GM19468 (cell line): ENCODE measurements around the gene DHX32.
"Not testable (repeated sequence)": the region's sequence is repeated elsewhere in the genome, so short reads cannot be mapped to it uniquely, and the experiment has no call there.

Experiments
- ATAC-seq: cut with Tn5 transposase; IDR thresholded peaks from one replicate; pipeline ENCODE4 v1.9.1; 2021; ENCODE audit warnings: mild to moderate bottlenecking, moderate library complexity, moderate number of reproducible peaks; ENCODE audit not compliant: unreplicated experiment; ENCODE audit errors: extremely low read depth

The DHX32 gene

DNA sequence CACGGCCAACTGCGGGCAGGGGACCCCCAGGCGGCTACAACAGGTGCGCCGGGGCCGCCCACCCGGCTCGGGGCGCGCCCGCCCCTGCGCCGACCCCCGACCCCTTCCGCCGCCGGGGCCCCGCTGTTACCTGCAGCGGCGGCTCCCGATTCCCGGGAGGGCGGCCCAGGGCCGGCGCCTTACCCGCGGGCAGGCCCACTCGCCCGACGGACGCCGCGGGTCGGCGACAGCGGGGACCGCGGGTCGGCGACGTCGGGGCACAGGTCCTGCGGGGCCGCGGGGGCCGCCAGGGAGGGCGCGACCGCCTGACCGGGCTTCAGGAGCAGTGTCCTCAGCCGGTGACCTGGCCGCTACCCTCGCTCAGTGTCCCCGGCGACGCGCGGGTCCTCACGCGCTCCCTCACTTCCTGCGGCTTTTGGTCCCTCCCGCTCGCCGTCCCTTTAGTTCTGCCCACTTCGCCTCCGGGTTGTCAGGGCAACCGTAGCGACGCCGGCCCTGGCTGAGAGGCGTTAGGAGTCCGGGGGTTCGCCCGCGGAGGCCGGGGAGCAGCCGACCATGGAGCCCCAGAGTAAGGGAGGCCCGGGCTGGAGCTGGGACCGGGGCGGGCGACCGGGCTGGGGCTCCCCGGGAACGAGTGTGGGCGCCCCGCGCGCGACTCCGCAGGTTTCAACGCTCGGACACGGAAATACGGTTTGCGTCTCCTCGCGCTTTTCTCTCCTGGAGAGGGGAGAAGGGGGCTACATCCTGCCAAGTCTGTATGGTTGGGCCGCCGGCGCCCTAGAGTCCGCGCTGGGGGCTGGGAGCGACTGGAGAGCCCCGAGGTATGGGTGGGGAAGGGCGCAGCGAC lies 15.2 kb upstream of the DHX32 start, which contains the start of gene FANK1:
FANK1 (plus strand) TSS at position 477 of the 847 bp plus-strand sequence; CDS start at position 556, 79 bp downstream.
- ATAC-seq: peak; percentile 68

DNA sequence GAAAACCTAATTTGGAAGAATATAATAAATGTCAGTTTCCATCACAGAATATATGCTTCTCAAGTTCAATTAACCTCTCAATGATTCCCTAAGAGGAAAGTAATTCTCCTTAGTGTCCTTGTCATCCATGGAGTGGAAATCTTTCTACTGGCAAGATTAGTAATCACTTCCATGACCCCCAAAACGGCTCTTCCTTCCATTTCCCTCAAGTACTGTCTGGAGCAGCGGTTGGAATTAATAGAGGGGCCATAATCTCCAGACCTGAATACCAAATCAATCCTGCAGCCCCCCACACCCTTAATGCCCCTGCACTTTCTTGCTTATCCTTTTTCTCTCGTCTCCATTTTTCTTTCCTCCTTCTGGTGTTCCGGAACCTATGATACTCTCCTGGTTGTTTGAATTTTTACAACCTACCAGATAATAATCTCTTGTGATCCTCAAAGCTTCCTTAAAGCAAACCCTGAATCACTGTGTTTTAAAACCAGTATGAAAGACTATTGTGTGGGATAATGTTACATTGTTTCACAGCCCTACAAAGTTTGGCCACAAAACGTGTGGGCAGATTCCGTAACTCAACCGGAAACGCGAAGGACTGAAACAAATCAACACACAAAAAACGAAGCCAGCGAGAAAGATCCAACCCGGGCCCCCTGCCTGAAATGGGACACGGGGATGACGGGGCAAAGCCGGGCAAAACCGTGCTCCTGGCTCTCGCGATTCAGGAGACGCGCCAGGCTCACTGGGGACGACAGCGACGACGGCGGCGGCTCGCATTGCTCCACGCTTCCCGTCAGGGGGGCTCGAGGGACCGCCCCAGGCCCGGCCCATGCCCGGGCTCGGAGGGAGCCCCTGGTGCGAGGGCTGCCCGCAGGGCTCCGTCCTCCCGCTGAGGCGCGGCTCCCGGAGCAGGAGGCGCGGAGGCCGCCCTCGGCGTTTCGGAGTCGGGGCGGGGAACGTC lies 14.3 kb upstream of the DHX32 start:
- peak; percentile 34 for ATAC-seq

DNA sequence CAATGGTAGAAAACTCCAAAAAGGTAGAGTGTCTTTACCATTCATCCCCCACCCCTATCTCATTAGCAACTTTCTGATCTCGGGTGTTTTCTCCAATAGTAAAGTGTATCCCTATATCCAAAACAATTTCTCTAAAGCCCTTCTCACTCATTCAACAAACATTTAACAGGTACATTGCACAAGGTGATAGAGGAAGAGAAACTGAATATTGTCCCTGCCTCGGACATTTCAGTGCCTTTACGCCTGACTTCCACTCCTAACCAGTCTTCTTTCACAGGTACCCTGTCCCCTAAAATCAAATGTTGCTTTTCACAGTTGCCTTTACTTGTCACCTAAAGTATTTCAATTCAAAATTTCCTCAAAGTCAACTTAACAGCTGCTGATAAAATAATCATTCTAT lies 13.1 kb upstream of the DHX32 start:
- ATAC-seq: not testable (repeated sequence)

DNA sequence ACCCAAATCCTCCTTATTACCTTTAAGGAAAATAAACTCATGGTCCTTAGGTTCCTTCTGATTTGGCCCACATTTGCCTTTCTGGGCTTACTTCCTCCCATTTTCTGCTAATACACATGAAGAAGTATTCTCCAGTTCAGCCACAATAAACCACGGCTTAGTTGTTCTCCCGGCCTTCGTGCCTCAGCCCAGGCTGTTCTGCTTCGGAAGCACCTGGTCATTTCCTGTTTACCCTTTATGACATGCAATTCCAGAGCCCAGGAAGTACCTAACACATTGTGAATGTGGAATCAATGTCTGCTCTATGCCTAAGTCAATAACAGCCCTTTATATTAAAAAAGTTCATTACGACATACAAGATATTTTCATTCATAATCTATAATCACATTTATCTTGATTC lies 11.3 kb upstream of the DHX32 start:
- not testable (repeated sequence) for ATAC-seq

DNA sequence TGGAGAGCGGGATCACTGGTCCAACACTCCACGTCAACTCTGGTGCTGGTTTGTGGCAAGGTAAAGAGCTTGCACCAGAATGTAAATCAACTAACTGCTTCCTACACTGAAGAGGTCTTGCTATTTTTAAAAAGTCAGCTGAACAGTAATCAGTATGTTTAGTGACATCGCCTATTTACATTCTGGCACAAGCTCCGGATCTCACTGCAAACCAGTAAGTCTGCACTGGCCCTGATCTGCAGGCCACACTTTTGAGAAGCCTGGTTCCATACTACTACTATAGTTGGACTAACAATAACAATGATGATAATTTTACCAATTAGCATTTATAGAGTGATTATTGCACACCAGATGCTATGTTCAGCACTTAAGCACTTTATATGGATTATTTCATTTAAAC lies 8.3 kb upstream of the DHX32 start:
- not testable (repeated sequence) for ATAC-seq

DNA sequence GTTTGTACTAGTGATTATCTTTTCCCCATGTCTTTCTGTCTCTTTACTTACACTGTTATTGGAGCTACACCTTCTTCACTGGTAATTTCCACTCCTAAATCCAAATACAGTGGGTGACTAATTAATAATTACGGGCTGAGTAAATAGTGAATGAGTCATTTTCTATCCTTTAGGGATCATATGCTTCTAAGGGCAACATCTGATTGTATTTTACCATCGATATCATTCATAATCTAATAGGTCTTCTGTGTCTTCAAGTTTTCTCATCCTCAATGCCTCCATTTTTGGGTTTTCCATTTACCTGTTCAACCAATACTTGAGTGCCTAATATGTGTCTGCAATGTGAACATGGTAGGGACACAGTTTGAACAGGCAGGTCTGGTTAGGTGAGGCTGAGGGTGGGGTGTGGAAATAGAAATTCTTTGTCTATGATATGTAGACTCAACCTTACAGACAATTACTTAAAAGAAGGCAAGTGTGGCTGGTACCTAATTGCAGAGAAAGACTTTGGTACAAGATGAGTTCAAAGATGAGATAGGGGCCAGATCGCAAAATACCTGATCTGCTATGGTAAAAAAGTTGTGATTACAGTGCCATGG lies 5.9 kb upstream of the DHX32 start:
- ATAC-seq: no peak

DNA sequence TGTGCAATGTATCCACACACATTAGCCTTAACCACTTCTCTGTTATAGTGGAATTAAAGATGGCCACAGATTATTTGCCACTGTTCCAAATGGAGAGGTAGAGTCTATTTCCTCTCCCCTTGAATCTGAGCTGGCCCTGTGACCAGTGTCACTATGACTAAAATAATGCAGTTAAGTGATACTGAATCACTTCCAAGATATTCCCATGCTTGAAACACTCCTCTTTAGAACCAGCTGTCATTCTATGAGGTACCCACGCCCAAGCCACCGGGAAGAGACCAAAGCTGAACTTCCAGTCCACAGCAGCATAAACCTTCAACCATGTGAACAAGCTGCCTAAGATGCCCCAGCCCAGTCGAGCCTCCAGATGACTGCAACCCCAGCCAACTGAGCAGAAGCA lies 2.1 kb upstream of the DHX32 start:
- no peak for ATAC-seq

DNA sequence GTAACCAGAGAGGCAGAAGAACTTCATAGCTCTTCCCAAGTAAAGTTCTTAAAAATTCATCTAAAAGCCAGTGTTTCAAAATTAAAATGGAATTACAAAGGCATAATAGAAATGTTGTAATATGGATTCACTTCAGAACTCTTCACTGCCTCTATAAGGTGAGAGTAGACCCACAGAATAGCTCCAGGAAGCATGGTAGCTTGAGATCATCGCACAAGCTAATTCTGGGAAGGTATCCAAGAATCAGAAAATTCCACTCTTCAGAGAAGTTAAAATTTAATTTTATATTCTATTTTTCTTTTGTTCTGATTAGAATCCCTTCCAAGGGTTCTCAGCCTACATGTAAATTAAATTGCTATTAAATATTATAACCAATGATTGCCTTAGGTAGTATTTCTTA lies 1.5 kb upstream of the DHX32 start:
- no peak for ATAC-seq

DNA sequence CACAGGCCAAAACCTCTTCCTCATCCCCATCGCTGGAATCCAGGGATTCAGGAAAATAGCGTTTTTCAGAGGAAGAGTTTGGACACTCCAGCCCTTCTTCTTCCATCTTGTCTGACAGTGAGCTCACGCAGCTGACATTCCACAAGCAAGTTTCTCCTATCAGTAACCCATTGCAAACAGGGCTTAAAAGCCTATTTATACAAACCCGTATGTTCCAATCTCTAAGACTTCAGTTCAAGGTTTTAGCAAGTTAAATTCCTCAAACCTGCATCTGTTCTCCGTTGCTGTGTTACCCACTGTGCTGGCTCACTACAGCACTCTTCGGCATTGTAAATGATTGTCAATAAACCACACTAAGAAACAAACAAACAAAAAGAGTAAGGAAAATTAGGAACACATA lies 373 bp downstream of the DHX32 start:
- ATAC-seq: no peak

DNA sequence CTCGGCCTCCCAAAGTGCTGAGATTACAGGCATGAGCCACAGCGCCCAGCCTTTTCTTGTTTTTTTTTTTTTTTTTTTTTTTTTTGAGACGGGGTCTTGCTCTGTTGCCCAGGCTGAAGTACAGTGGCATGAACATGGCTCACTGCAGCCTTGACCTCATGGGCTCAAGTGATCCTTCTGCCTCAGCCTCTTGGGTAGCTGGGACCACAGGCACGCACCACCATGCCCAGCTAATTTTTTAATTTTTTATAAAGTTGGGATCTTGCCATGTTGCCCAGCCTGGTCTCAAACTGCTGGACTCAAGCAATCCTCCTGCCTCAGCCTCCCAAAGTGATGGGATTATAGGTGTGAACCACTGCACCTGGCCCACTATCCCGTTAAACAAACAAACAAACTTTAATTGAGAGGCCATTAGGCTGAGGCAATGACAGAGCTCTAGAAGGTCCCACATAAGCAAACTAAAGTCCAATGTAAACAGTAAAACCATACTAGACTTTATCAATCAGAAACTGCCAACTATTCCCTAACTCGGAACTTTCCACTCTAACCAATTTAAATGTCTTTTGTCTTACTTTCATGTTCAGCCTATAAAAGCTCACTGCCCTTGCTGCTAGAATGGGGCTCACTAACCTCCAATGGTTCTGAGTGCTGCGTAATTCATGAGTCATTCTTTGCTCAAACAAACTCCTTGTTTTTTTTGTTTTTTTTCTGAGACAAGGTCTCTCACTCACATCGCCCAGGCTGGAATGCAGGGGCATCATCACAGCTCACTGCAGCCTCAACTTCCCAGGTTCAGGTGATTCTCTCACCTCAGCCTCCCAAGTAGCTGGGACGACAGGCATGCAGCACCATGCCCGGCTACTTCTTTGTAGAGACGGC lies 1.9 kb downstream of the DHX32 start:
- ATAC-seq: no peak

DNA sequence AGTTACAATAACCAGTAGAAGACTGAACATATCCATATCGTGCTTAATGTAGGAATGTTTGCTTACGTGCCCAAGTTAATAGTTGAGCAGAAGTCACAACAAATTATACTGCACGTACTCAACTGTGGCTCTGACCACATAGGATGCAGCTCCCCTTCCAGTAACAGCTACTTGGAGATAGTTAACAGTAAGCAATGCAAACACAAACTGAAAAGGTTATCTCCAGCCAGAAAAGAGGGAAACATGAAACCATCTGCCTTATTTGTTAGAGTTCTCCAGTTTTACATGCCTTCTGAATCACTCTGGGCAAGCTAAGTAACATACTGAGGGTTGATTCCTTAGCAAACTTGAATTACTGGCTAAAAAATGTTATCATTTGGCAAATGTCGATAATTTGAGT lies 9.8 kb downstream of the DHX32 start:
- ATAC-seq: no peak

DNA sequence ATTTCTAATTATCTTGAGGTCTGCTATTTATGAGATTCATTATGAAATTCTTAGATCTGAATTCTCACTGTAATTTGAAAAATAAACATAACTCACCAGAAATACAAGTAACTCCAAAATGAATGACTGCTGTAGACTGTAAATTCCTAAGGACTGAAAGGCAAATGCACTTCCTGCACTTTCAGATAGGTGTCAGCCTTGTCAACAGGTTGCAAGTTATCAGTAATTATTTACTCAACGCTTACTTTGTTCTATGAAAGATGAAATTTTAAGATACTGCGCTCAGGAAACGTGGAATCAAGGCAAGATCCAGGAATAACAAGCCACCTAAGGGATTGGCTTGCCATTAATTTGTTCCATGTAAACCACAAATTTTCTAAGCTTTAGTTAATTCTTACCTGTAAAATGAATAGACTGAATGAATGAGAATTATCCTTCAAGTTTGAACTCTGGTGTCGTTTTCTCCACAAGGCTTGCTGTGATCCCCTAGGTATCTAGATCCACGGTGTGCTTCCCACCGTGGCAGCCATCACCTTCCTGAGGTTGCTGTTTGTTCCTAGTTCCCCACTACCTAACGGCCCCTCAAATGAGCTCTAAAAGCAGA lies 12.6 kb downstream of the DHX32 start:
- peak; percentile 19 for ATAC-seq

DNA sequence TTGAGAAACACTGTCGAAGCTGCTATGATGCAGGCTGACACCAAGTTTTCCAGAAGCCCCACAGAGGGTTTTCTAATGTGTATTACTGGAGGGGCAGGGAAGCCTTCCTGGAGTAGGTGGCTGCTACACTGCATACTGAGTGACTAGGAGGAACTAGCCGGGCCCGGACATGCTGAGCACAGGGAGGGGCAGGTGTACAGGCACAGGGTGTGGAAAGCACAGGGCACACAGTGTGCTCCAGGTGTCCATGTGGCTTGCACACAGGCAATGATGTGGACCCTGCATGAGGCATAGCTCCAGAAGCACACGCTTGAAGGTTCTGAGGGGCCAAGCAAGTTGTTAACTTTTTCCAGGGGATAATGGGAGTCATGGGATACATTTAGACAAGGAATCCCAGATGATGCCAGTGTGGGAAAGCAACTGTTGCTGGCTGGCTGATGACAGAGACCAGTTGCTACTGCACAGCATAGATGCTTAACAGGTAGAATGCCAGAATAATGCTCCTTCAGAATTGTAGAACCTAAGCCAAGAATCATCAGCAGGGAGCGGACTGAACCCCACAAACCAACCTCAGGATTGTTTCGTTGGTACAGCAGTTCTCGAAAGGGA lies 14.6 kb downstream of the DHX32 start:
- ATAC-seq: no peak

DNA sequence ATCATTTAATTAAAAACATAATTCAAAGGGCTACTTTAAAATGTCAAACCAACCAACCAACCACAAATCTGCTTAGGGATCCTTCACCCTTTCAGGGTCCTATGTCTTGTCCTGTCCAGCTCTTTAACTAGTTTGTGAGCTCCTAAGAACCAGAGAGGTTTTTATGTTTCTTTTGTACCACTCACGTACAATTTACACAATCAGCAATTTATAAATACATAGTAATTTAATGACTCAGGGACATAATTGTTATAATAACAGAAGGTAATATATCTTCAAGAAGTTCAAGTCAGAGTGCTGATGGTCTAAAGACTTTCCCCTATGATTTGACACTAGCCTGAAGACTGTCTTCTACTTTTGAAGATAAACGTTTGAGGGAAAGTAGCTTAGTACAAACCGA lies 16.0 kb downstream of the DHX32 start:
- ATAC-seq: no peak

DNA sequence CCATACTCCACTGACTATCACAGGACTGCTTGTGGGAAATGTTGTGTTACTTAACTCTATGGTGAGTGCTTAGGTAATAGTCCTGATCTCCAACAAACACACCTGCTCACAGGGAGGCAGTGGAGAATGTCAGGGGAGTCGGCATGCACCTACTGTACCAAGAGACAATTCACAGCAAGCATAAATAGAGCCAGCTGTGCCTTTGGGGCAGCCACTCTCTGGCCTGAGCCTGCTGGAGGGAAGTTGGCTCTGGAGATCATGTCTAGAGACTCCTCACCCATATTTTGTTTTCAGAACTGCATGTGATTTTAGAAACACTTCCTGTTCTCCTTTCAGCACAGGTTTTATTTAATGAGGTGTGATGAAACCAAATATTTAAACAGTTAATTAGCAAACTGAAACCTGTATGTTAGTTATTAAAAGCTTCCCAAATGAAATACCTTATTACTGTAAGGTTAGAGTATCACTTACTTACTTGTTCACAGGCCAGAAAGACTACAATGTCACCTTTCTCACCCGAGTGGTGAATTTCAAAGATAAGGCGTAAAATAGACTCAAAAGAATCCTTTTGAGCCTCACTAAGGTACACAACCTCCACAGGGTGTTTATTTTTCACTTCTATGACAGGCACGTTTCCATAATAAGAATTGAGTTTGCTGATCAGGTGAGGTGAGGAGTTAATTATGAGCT lies 21.8 kb downstream of the DHX32 start:
- ATAC-seq: no peak

DNA sequence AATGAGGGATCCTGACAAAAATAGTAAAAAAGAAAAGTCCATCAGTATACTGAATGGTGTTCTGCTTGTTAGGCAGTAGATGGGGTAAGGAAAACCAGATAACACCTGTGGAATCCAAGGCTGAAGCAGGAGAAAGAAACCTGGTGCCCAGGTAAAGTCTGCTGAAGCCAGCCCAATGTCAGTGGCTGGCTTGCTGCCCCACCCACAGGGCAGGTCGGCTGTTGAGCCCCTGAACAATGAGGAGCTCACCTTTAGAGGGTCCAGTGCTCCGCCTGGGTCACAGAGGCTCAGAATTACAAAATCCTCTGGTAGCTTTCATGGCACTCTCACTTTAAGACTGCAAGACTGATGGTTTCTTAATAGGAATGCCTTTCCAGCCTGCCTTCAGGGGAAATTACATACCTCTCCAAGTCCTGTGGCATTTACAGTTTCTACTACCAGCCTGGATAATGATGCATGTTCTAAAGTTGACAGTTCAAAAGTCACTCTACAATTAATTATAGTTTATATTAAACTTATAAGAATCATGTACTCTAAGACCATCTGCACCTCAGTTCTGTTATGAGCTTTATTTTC lies 23.8 kb downstream of the DHX32 start:
- ATAC-seq: no peak

DNA sequence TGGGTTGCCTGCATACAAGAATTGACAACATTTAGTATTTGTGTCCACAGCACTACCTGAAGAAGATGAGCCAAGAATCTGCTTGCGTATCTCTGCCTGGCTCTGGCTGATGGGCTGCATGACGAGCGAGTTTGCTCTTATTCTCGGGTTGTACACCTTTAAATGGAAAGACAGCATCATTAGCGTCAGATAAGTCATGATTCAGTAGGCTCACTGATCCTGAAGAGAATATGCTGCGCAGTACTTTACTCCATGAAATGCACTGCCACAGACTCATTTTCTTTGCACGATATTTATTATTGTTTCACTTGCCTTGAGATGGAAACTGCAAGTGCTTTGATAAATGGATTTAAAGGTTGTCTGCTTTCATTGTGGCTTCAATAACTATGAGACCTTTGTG lies 28.6 kb downstream of the DHX32 start:
- ATAC-seq: no peak
